Measurements from ENCODE around the gene LAMA2. TPM values are rescaled to one million over a fixed set of nuclear protein-coding genes. Genes with fewer than 3 reads are reported as not detected.

Gene LAMA2
- polyA plus RNA-seq, 1 of the 3 experiments (the other 2 are of a cell fraction): 0.92 TPM

GRCh38 chr6:129134535-129134934 lies 251.6 kb downstream of the LAMA2 start:
- Histone ChIP-seq H3K9me2 (no peaks in the 10 kb centered on the region), H3K9me3 (no peaks in the 10 kb centered on the region), H2AFZ (ENCODE audit: low read depth) (no peak overlapping the region), H3K9ac (no peak overlapping the region), H3K36me3 (replicated peaks in 1 of 2; ENCODE audit: control insufficient read depth in 1 of 2, insufficient read depth in 2 of 2, low read length in 1 of 2) (no peaks in the 10 kb centered on the region), H3K4me1 (ENCODE audit: control insufficient read depth in 1 of 2, insufficient read depth in 2 of 2, low read depth in 1 of 2, low read length in 1 of 2) (no peaks in the 10 kb centered on the region), H3K4me2 (no peak overlapping the region), H3K4me3 (ENCODE audit: low read depth in 2 of 2, low read length in 1 of 2) (no peak overlapping the region), H3K79me2 (ENCODE audit: insufficient read depth) (no peaks in the 10 kb centered on the region), H3K27me3 (ENCODE audit: insufficient read depth) (peaks cover 15% of the 10 kb centered on the region), H4K20me1 (ENCODE audit: insufficient read depth) (no peaks in the 10 kb centered on the region), H3K27ac (ENCODE audit: low read depth in 2 of 2, low read length in 1 of 2) (no peak overlapping the region), H3F3A (replicated peaks; ENCODE audit: insufficient read depth) (no peaks in the 10 kb centered on the region)
- CTCF ChIA-PET: no interaction called here
- POLR2A ChIA-PET: no interaction called here
- no peak for DNase-seq
- TF ChIP-seq SMC3 (IDR thresholded peaks at IDR 0.05; ENCODE audit: low read depth, low read length): no peak
- TF ChIP-seq NRF1 (IDR thresholded peaks at IDR 0.05; ENCODE audit: low read depth, low read length): no peak
- no peak for TF ChIP-seq CHD2 (IDR thresholded peaks at IDR 0.05; ENCODE audit: low read length, partially characterized antibody)
- no peak for TF ChIP-seq MXI1 (IDR thresholded peaks at IDR 0.05; ENCODE audit: low read depth, low read length)
- TF ChIP-seq TEAD4 (IDR thresholded peaks at IDR 0.05; ENCODE audit: borderline replicate concordance, insufficient read depth): no peak

GRCh38 chr6:129135451-129135850 lies 252.5 kb downstream of the LAMA2 start:
- H3K4me1 ChIP-seq (ENCODE audit: control insufficient read depth in 1 of 2, insufficient read depth in 2 of 2, low read depth in 1 of 2, low read length in 1 of 2): no peaks in the 10 kb centered on the region
- CTCF ChIA-PET: no interaction called here
- no peak for DNase-seq

More at GRCh38 chr6:129135451-129135850, 252.5 kb downstream of the LAMA2 start:
- no peak overlapping the region for H3K9ac ChIP-seq
- no peaks in the 10 kb centered on the region for H3F3A ChIP-seq (replicated peaks; ENCODE audit: insufficient read depth)
- no peaks in the 10 kb centered on the region for H3K9me3 ChIP-seq
- no peak overlapping the region for H2AFZ ChIP-seq (ENCODE audit: low read depth)
- H3K79me2 ChIP-seq (ENCODE audit: insufficient read depth): no peaks in the 10 kb centered on the region
- H3K27ac ChIP-seq (ENCODE audit: low read depth in 2 of 2, low read length in 1 of 2): no peak overlapping the region
- TF ChIP-seq CTCF (IDR thresholded peaks at IDR 0.05) (no peak), REST (IDR thresholded peaks at IDR 0.05; ENCODE audit: low read depth, low read length) (no peak), GATA2 (CRISPR knock-in tag; IDR thresholded peaks at IDR 0.05) (no peak), POLR2AphosphoS5 (IDR thresholded peaks at IDR 0.05; ENCODE audit: low read depth, low read length) (no peak), MXI1 (IDR thresholded peaks at IDR 0.05; ENCODE audit: low read depth, low read length) (no peak), RCOR1 (IDR thresholded peaks at IDR 0.05; ENCODE audit: low read length) (no peak), FOSL2 (IDR thresholded peaks at IDR 0.05; ENCODE audit: borderline replicate concordance, low read depth) (no peak), EZH2phosphoT487 (IDR thresholded peaks at IDR 0.05; ENCODE audit: borderline replicate concordance, low read depth) (no peak), JUND (IDR thresholded peaks at IDR 0.05) (no peak), TAF1 (IDR thresholded peaks at IDR 0.05; ENCODE audit: borderline replicate concordance, low read depth, low read length) (no peak), RAD21 (IDR thresholded peaks at IDR 0.05; ENCODE audit: low read length) (no peak), EP300 (IDR thresholded peaks at IDR 0.05; ENCODE audit: borderline replicate concordance in 1 of 2, low read depth in 1 of 2, low read length in 1 of 2) (no peak), IRF3 (IDR thresholded peaks at IDR 0.05; ENCODE audit: low read depth, low read length) (no peak), FOXJ3 (CRISPR knock-in tag; IDR thresholded peaks at IDR 0.05) (no peak), TEAD4 (IDR thresholded peaks at IDR 0.05; ENCODE audit: borderline replicate concordance, insufficient read depth) (no peak), TCF12 (IDR thresholded peaks at IDR 0.05) (no peak), CHD2 (IDR thresholded peaks at IDR 0.05; ENCODE audit: low read length, partially characterized antibody) (no peak)
- peaks cover 15% of the 10 kb centered on the region for H3K27me3 ChIP-seq (ENCODE audit: insufficient read depth)
- H3K4me3 ChIP-seq (ENCODE audit: low read depth in 2 of 2, low read length in 1 of 2): no peak overlapping the region
- WGBS (ENCODE audit: low lambda C conversion rate): 0% methylated on average over 1 of the region's 1 CpG
- no peaks in the 10 kb centered on the region for H3K9me2 ChIP-seq
- no peaks in the 10 kb centered on the region for H4K20me1 ChIP-seq (ENCODE audit: insufficient read depth)
- POLR2A ChIA-PET: no interaction called here
- no peaks in the 10 kb centered on the region for H3K36me3 ChIP-seq (replicated peaks in 1 of 2; ENCODE audit: control insufficient read depth in 1 of 2, insufficient read depth in 2 of 2, low read length in 1 of 2)
- H3K4me2 ChIP-seq: no peak overlapping the region

Measured in SK-N-SH (cell line).